ENCODE data around the gene CTNNA3.

The CTNNA3 gene

DNA sequence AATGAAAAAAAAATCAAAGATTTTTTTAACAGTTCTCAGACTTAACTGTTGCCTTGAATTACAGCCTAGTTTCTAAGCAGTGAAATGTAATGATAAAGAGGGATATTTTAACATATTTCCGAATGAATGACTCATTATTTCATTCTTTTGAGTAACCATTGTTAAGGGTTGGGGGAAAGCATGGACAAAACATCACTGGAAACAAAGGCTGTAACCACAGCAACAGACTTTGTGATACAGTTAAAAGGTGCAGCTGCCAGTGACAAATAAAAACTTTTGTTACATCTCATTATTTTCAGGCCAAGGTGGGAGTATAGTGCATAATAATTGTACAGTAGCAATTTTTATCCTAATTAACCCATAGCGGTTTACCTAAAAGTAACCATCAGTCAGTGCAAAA, 597.5 kb downstream of the CTNNA3 start:
- no peak for DNase-seq

DNA sequence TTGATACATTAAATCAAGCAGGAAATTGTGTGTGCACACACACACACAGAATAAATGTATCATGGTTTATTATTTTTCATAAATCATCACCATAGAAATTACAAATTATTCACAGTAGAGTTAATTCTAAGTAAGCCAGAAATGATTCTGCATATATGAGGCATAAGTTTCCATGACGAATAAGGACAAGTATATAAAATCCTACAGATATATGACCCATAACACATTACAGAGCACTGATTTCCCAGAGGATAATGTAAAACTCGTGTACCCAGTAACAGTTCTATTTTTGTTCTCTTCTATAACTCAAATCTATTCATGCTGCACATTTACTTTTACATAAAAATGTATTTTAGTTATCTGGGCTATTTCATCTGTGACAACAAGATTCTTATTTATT, 600.5 kb downstream of the CTNNA3 start:
- DNase-seq, result no peak

DNA sequence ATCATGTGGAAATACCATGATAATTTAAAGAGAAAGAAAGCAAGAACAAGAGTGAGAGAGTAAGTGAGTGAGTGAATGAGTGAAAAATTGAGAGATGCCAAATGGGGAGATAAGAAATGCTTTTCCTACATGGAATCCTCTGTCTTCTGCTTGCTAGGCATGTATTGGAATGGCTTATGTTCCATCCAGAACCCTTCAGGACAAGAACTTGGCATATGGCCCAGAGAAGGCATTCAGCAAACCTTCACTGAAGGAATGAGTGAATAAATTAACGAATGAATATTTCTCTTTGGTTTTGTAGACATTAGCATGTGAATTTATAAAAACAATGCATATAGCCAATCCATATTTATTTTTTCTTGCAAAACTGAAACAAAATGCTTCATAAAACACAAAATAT, 608.0 kb downstream of the CTNNA3 start:
- DNase-seq, result no peak

- no peak for DNase-seq
These were observed 608.9 kb downstream of the CTNNA3 start for GRCh38 chr10:67087135-67087425.

DNA sequence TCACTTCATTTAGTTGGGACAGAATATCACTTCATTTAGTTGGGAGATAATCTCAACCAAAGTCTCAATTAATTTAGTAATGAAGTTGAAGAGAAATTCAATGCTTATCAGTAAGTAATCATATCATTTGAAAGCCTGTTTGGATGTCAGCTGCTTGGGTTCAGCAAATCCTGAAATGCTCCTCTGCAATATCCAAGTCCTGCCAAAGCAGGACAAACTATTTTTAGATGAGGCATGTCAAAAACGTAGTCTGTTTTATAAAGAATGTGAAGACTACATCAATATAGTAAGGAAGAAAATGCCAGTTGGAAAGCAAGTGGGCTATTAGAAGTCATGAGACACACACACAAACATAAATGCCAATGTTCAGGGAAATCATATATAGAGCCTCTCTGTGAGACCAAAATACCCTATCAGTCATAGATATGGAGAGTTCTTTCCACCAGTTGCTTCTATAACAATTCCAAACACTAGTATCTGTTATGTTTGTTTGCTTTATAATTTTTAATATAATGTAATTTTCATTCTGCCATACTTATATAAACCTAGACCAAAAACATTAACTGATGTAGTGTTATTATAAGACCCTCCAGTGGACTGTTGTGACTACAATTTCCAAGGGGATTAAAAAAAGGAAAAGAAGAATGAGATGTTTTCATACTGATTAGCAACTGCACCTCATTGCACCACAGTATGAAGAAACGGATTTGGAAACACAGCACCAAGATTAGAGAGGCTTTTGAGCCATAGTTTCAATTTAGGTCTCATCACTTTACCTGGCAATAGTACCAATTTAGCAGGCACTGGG, 609.5 kb downstream of the CTNNA3 start:
- no peak for DNase-seq

DNA sequence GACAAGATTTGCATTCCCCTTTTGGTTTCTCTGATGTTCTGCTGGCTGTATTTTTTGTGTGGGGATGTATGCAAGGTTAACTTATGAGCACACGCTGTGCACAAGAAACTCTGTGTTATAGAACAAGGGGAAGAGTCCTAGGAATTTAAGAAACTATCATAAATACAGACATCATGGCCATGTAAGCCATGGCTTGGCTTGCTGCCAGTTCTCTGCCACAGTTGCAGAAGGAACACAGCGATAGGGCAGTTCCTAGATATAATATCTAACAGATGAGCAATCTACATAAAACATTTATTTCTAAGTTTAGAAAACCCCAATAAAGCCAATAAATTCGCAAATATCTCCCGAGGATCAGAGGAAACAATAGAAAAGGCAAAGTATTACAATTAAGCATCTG, 616.9 kb downstream of the CTNNA3 start:
- DNase-seq, result peak; percentile 80

- DNase-seq, result no peak
These were observed 618.6 kb downstream of the CTNNA3 start for GRCh38 chr10:67077376-67077775.

- no peak for DNase-seq
These were observed 619.9 kb downstream of the CTNNA3 start for GRCh38 chr10:67076144-67076543.

- no peak for DNase-seq
These were observed 620.5 kb downstream of the CTNNA3 start for GRCh38 chr10:67075491-67075971.

GRCh38 chr10:67072654-67073053, 623.3 kb downstream of the CTNNA3 start:
- no peak for DNase-seq

- DNase-seq, result no peak
These were observed 645.6 kb downstream of the CTNNA3 start for GRCh38 chr10:67050415-67050814.

DNA sequence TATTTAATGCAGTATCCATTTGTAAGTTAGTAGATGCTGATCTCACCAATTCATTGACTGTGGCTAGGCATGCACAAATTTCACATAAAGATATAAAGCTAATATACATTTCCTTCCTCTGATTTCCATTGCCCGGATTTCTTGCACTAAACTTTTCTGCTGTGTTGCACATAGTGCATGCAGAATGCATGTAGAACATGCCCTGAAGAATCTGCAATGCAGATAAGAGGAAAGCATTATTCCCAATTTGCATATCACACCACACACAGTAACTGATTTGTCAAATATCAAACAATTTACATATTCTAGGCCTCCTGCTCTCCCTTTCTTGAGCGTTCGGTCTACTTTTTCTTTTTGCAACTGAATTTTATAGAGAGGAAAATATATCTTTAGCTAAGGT, 646.0 kb downstream of the CTNNA3 start:
- no peak for DNase-seq

DNA sequence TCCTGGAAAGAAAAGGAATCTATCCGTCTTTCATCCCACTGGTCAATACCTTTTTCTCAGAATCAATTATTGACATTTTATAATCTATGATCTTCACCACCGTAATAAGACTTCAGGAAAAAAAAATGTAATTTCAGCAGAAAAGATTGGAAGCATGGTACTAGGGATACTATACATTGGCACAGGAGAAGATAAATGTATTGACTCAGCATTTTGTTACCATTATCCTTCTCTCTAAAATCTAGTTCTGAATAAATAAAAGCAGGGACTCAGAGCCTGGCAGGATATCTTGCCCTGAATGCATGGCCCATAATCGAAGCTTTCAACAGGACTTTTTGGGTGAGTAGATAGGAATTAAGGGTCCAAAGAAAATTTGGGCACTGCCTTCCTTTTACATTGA, 649.5 kb downstream of the CTNNA3 start:
- DNase-seq, result no peak

GRCh38 chr10:67045404-67045803, 650.6 kb downstream of the CTNNA3 start:
- DNase-seq, result no peak

- DNase-seq, result no peak
These were observed 653.0 kb downstream of the CTNNA3 start for GRCh38 chr10:67043041-67043440.

DNA sequence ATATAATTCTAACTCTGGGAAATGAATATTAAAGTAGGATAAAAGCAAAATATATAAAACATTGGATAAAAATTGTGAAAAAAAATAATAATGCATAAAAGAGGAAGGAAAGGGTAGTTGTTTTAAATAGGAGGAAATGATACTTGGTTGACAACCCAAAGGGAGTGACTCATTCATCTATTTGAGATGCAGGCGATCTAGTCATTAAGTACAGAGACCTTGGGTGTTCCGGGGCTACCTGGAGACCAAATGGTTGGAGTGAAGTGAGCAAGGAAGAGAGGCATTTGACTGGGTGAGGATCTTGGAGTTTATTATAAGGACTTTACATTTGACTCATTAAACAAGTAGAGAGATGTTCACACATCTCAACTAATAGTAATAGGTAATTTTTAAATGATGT, 659.2 kb downstream of the CTNNA3 start:
- DNase-seq, result no peak

- DNase-seq, result no peak
These were observed 662.1 kb downstream of the CTNNA3 start for GRCh38 chr10:67033878-67034277.

- no peak for DNase-seq
These were observed 673.9 kb downstream of the CTNNA3 start for GRCh38 chr10:67022099-67022498.

DNA sequence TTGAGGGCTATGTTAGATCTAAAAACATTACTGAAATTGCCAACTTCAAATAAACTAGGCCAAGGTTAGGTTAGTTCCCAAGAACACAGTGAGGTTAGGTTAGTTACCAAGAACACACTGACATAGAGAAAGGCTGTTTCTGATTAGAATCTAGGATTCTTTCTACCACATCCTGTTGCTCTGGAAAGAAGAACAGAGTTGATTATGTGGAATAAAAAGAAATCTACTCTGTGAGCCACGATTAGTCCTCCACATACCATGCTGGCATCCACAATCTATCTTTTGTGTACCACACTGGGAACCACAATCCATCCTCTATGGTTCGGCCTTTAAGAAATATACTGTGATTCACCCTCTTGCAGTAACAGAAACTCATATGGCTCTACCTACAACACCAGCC, 678.8 kb downstream of the CTNNA3 start:
- DNase-seq, result no peak

DNA sequence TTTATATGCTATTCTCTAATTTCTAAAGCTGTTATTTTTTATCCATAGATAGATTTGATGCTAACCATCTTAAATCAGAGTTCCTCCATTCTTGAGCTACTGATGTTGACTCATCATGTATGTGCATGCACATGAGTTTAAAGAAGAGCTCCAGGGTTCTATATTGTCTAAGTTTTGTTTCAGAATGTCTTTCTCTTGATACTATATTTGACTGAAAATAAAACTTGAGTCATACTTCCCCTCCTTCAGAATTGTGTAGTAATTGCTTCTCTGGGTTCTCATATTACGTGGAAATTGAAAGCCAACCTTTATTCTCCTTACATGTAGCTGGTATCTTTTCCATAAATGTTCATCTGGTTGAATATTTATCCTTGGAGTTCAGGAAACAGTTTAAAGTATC, 680.8 kb downstream of the CTNNA3 start:
- DNase-seq, result no peak

- no peak for DNase-seq
These were observed 684.0 kb downstream of the CTNNA3 start for GRCh38 chr10:67011981-67012380.

DNA sequence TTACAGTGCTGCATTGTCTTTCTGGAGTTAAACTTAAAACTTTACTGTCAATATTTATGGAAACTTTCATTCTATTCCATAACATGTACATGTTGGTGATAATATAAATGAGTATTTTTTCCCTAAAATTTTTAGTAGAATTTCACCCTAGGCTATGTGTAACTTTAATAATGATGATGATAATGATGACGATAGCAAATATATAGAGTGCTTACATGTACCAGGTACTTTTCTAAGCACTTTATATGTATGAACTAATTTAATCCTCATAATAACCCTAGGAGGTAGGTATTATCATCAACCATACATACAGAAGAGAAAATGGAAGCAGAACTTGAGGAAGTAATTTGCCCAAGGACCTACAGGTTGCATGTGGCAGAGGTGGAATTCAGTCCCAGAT, 684.5 kb downstream of the CTNNA3 start:
- DNase-seq, result no peak

DNA sequence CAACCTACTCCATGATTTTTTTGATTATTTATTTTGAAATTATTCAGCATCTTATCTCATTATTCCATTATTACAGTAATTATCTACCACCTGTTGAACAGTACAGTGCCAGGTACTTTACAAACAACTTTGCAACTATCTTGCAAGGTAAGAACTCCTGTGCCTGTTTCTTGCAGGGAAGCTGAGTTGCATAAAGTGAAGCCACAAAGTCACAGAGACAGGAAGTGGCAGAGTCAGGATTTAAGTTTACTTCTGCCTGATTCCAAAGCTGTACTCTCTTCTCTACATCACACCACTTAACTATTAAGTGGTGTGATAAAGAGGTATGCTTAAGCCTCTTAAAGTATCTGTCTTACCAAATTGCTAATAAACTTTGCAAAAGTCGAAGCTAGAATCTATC, 690.0 kb downstream of the CTNNA3 start:
- no peak for DNase-seq

DNA sequence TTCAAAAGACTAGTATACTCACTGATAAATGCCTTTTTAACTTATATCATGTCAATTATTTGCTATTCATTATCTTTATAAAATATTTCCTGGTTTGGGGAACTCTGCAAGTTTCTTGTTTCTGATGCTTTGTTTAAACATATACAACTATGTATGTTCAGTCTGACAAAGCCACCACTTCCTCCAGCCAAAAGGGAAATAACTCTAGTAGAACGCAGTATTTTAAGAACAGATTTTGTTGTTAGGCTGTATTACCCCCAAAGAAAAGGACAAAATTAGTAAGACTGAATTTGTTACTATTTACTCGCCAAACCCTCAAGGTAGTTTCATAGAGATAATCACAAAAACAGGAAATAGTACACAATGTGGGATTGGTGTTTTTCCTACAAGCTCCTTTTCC, 691.3 kb downstream of the CTNNA3 start:
- no peak for DNase-seq

DNA sequence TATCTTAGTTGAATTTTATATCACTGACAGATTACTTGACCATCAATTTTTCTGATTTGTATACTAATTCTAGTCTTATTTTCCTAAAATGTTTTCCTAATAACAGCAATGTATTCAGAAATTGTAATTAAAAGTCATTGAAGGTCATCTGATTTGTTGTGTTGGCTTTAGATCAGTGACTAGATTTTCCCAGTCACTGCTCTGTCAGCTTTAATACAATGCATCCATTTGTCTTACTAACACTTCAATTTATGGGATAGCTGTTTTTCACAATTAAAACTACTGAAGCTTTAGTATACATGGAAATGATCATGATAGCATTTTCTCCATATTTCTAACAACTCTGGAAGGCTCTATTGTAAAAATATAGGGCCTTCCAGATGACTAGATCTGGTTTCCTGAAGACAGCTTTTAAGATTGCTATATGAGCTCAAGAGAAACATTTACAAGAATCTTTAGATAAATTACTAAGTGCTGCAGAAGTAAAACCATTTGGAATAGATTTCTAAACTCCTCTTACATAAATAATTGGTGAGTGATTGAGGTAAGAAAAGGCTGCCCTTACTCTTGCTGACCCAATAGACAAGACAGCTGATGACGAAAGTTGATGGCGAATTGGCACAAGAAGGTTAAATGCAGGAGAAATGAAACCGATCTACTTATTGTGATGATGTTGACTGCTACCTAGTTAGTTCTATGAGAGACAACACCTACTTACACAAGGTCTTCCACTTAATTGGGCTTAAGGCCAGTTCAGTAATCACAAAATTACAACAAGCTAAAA, 696.0 kb downstream of the CTNNA3 start:
- DNase-seq, result no peak
